CD14-positive monocyte (primary cell): ENCODE measurements around the gene FHIT. TPM values are rescaled to one million over a fixed set of nuclear protein-coding genes. Genes with fewer than 3 reads are reported as not detected.

Experiments
- DNase-seq, 3 donors: peaks; one replicate each; pipeline ENCODE4 v3.0.0-alpha.2; 2011 to 2022
- H2AFZ ChIP-seq: 2 replicates; pipeline ENCODE4 v1.6.0; 2012; ENCODE audit warnings: mild to moderate bottlenecking, low read depth, low read length, inconsistent platforms; ENCODE audit not compliant: insufficient read depth, poor library complexity, severe bottlenecking
- H3K27ac ChIP-seq, 2 donors: 1 replicate in 1 of 2; 2 replicates in 1 of 2; pipeline ENCODE4 v1.5.1; 2012 to 2013; ENCODE audit warnings: low read length in 2 of 2, control low read depth in 1 of 2, inconsistent platforms in 1 of 2, low read depth in 1 of 2, mild to moderate bottlenecking in 1 of 2
- H3K27me3 ChIP-seq, 2 donors: one replicate each; pipeline versions ENCODE4 v1.6.0 to v1.6.1; 2011 to 2013; ENCODE audit warnings: low read length in 2 of 2; ENCODE audit not compliant: control insufficient read depth in 2 of 2, insufficient read depth in 2 of 2
- H3K36me3 ChIP-seq, 2 donors: replicated peaks in 1 of 2; 1 replicate in 1 of 2; 2 replicates in 1 of 2; pipeline versions ENCODE4 v1.5.1 to v1.6.1; 2012 to 2013; ENCODE audit warnings: low read length in 2 of 2, control low read depth in 1 of 2, inconsistent platforms in 1 of 2, mild to moderate bottlenecking in 1 of 2; ENCODE audit not compliant: insufficient read depth in 2 of 2, control insufficient read depth in 1 of 2
- H3K4me1 ChIP-seq, 2 donors: 1 replicate in 1 of 2; 2 replicates in 1 of 2; pipeline versions ENCODE4 v1.5.1 to v1.6.1; 2012 to 2013; ENCODE audit warnings: low read length in 2 of 2, control low read depth in 1 of 2, inconsistent platforms in 1 of 2, mild to moderate bottlenecking in 1 of 2, moderate library complexity in 1 of 2; ENCODE audit not compliant: insufficient read depth in 2 of 2, control insufficient read depth in 1 of 2
- H3K4me2 ChIP-seq: replicated peaks from 2 replicates; pipeline ENCODE3; 2012; ENCODE audit warnings: low read length, moderate library complexity, mild to moderate bottlenecking; ENCODE audit not compliant: poor library complexity, severe bottlenecking; ENCODE audit errors: extremely low read depth
- H3K4me3 ChIP-seq, 3 experiments: fragments of 200-600 bp in 1 of 3; sonication (generic) in 1 of 3; replicated peaks in 1 of 3; 1 replicate in 2 of 3; 2 replicates in 1 of 3; pipeline ENCODE4 v1.5.1; 2011 to 2013; ENCODE audit warnings: low read length in 3 of 3, mild to moderate bottlenecking in 3 of 3, control low read depth in 2 of 3, low read depth in 2 of 3, inconsistent platforms in 1 of 3, moderate library complexity in 1 of 3
- H3K79me2 ChIP-seq: 2 replicates; pipeline ENCODE4 v1.6.0; 2012; ENCODE audit warnings: mild to moderate bottlenecking, control low read depth, inconsistent platforms, low read length, moderate library complexity; ENCODE audit not compliant: insufficient read depth
- H3K9ac ChIP-seq: 2 replicates; pipeline ENCODE4 v1.6.0; 2017; ENCODE audit warnings: low read length, mild to moderate bottlenecking; ENCODE audit not compliant: insufficient read depth, poor library complexity, severe bottlenecking
- H3K9me3 ChIP-seq, 2 donors: replicated peaks in 1 of 2; 1 replicate in 1 of 2; 2 replicates in 1 of 2; pipeline versions ENCODE4 v1.5.1 to v1.6.1; 2012 to 2013; ENCODE audit warnings: low read length in 2 of 2, control low read depth in 1 of 2; ENCODE audit not compliant: control insufficient read depth in 1 of 2, insufficient read depth in 1 of 2
- H4K20me1 ChIP-seq: 2 replicates; pipeline ENCODE4 v1.6.0; 2012; ENCODE audit warnings: mild to moderate bottlenecking, low read length, control low read depth, moderate library complexity; ENCODE audit not compliant: insufficient read depth
- H3K27ac Mint-ChIP-seq, 7 donors: one replicate each; pipeline ENCODE4 v1.8.0; 2020; ENCODE audit warnings: mild to moderate bottlenecking in 7 of 7, mixed read lengths in 7 of 7, moderate library complexity in 6 of 7, inconsistent platforms in 2 of 7
- H3K27me3 Mint-ChIP-seq, 3 donors: one replicate each; pipeline ENCODE4 v1.8.0; 2021 to 2022; ENCODE audit warnings: low read depth in 3 of 3, mild to moderate bottlenecking in 3 of 3, mixed read lengths in 3 of 3, moderate library complexity in 3 of 3, inconsistent platforms in 1 of 3
- H3K36me3 Mint-ChIP-seq, 2 donors: one replicate each; pipeline ENCODE4 v1.8.0; 2020; ENCODE audit warnings: mixed read lengths in 2 of 2, inconsistent platforms in 1 of 2, mild to moderate bottlenecking in 1 of 2
- H3K4me1 Mint-ChIP-seq: one replicate; pipeline ENCODE4 v1.8.0; 2020; ENCODE audit warnings: mild to moderate bottlenecking, mixed read lengths
- H3K4me3 Mint-ChIP-seq, 2 donors: one replicate each; pipeline ENCODE4 v1.8.0; 2020; ENCODE audit warnings: mild to moderate bottlenecking in 2 of 2, mixed read lengths in 2 of 2, moderate library complexity in 1 of 2
- H3K9me3 Mint-ChIP-seq, 7 donors: one replicate each; pipeline ENCODE4 v1.8.0; 2020 to 2022; ENCODE audit warnings: mixed read lengths in 7 of 7, mild to moderate bottlenecking in 6 of 7, moderate library complexity in 6 of 7, inconsistent platforms in 2 of 7
- CTCF ChIP-seq: fragments of 200-600 bp; IDR thresholded peaks from one replicate; pipeline ENCODE4 v1.8.0; 2022; ENCODE audit warnings: antibody characterized with exemption, mild to moderate bottlenecking
- WGBS: methylation state at CpG from one replicate; pipeline ENCODE4 v1.1.5; 2013; ENCODE audit warnings: missing lambda C conversion rate; ENCODE audit not compliant: insufficient coverage; 5-methylcytosine and 5-hydroxymethylcytosine counted together
- intact Hi-C, 2 donors: fragments of 100-400 bp; cut with micrococcal nuclease; formaldehyde crosslinking; loops; one replicate each; pipeline versions ENCODE4 v1.15.0 to v1.15.1; 2023
- polyA plus RNA-seq, 3 donors: library from polyadenylated mRNA; depleted of rRNA in 1 of 3; unstranded in 2 of 3; stranded (reverse) in 1 of 3; fragments of 300-500 nt in 2 of 3; fragments of >200 nt in 1 of 3; fragmentation: Illumina TruSeq in 2 of 3; gene quantifications; 1 replicate in 2 of 3; 2 replicates in 1 of 3; pipeline ENCODE4 v1.2.3, GENCODE V29; 2012 to 2021

FHIT gene
- polyA plus RNA-seq, 3 donors = 1.7 to 3.4 (median 3.2) TPM

- no peaks in the 10 kb centered on the region for H3K36me3 ChIP-seq
- WGBS = 100% methylated on average over 2 of the region's 5 CpGs
- no peak overlapping the region for H3K27ac Mint-ChIP-seq
- TF ChIP-seq CTCF = no peak
- no peak overlapping the region for H2AFZ ChIP-seq
- H3K4me1 Mint-ChIP-seq = no peaks in the 10 kb centered on the region
- no peaks in the 10 kb centered on the region for H3K9me3 ChIP-seq
- no peak overlapping the region for H3K9ac ChIP-seq
- H3K79me2 ChIP-seq = no peaks in the 10 kb centered on the region
- peaks cover 0 to 4% (median 1%) of the 10 kb centered on the region in 3 donors for H3K27me3 Mint-ChIP-seq
- H3K4me3 Mint-ChIP-seq = no peak overlapping the region
- no peaks in the 10 kb centered on the region for H3K27me3 ChIP-seq
- no peak for DNase-seq
- H3K4me3 ChIP-seq = no peak overlapping the region
- H3K9me3 Mint-ChIP-seq = peaks cover 0 to 7% (median 1%) of the 10 kb centered on the region in 7 donors
- H3K36me3 Mint-ChIP-seq = no peaks in the 10 kb centered on the region
- no peak overlapping the region for H3K27ac ChIP-seq
- intact Hi-C loops = no loop called here
- H3K4me2 ChIP-seq = no peak overlapping the region
- H3K4me1 ChIP-seq = no peaks in the 10 kb centered on the region
- H4K20me1 ChIP-seq = no peaks in the 10 kb centered on the region
Observed at GRCh38 chr3:59920822-59921221, 1330.4 kb downstream of the FHIT start.

GRCh38 chr3:59919586-59919985 lies 1331.7 kb downstream of the FHIT start:
- intact Hi-C loops = no loop called here
- H3K4me1 Mint-ChIP-seq = no peaks in the 10 kb centered on the region
- whole genome bisulfite sequencing = no CpG with 5 or more reads among the region's 2 CpGs

More at GRCh38 chr3:59919586-59919985, 1331.7 kb downstream of the FHIT start:
- H3K4me1 ChIP-seq = no peaks in the 10 kb centered on the region
- no peak overlapping the region for H2AFZ ChIP-seq
- Mint-ChIP-seq H3K27ac (no peak overlapping the region), H3K9me3 (peaks cover 0 to 7% (median 1%) of the 10 kb centered on the region in 7 donors), H3K4me3 (no peak overlapping the region), H3K27me3 (peaks cover 0 to 2% (median 0%) of the 10 kb centered on the region in 3 donors), H3K36me3 (no peaks in the 10 kb centered on the region)
- no peak for DNase-seq
- H3K27me3 ChIP-seq = no peaks in the 10 kb centered on the region
- H3K27ac ChIP-seq = no peak overlapping the region
- no peak overlapping the region for H3K4me3 ChIP-seq
- H3K4me2 ChIP-seq = no peak overlapping the region
- H3K79me2 ChIP-seq = no peaks in the 10 kb centered on the region
- no peaks in the 10 kb centered on the region for H3K9me3 ChIP-seq
- TF ChIP-seq CTCF = no peak
- H4K20me1 ChIP-seq = no peaks in the 10 kb centered on the region
- H3K9ac ChIP-seq = no peak overlapping the region
- no peaks in the 10 kb centered on the region for H3K36me3 ChIP-seq
